K562 (cell line): ENCODE data around the gene SLC66A3.

Experiments
- ATF3 ChIP-seq, 2 experiments: fragments of 450-650 bp in 1 of 2; sonication (generic) in 1 of 2; formaldehyde crosslinking in 1 of 2; IDR thresholded peaks in 1 of 2; conservative IDR thresholded peaks in 1 of 2; 2 replicates each; pipeline versions ENCODE4 v1.6.1 to v1.8.1; 2016 to 2023; ENCODE audit warnings: mild to moderate bottlenecking in 2 of 2, moderate library complexity in 2 of 2, inconsistent platforms in 1 of 2, missing genetic modification reagents in 1 of 2
- EP300 ChIP-seq: IDR thresholded peaks from 2 replicates; pipeline ENCODE4 v1.6.1; 2012; ENCODE audit warnings: low read length, improper control_type of control experiment
- EZH2 ChIP-seq: IDR thresholded peaks from 2 replicates; pipeline ENCODE4 v1.6.1; 2012; ENCODE audit warnings: low read depth, mild to moderate bottlenecking, inconsistent platforms, low read length, borderline replicate concordance
- MBD2 ChIP-seq: sonication (generic); IDR thresholded peaks from 2 replicates; pipeline ENCODE4 v1.6.1; 2016; ENCODE audit warnings: low read depth, borderline replicate concordance
- NR3C1 ChIP-seq: sonication (generic); formaldehyde crosslinking; IDR thresholded peaks from 2 replicates; pipeline ENCODE4 v1.8.1; 2022; ENCODE audit warnings: missing genetic modification reagents
- POLR2AphosphoS5 ChIP-seq: IDR thresholded peaks from 2 replicates; pipeline ENCODE4 v1.6.1; 2011; ENCODE audit warnings: mild to moderate bottlenecking, low read depth, low read length, moderate library complexity; ENCODE audit not compliant: control insufficient read depth, insufficient read depth
- SMARCC2 ChIP-seq: fragments of 450-650 bp; IDR thresholded peaks from 2 replicates; pipeline ENCODE4 v1.6.1; 2017; ENCODE audit warnings: antibody characterized with exemption, moderate library complexity, mild to moderate bottlenecking, low read depth
- ZNF354B ChIP-seq: fragments of 250-450 bp; sonication (Bioruptor Pico); IDR thresholded peaks from 2 replicates; pipeline ENCODE4 v1.4.0; 2020

GRCh38 chr2:11142330-11142729, 12.9 kb upstream of the SLC66A3 start:
- TF ChIP-seq NR3C1 (CRISPR knock-in tag) (no peak), POLR2AphosphoS5 (no peak), MBD2 (no peak), ATF3 (IDR thresholded peaks at IDR 0.05) (no peak), ATF3 (CRISPR knock-in tag; conservative IDR thresholded peaks at IDR 0.05) (no peak), EZH2 (no peak), ZNF354B (no peak), SMARCC2 (no peak), EP300 (no peak)
